PC-3 (cell line): ENCODE data around the gene KCP. TPM values are rescaled to one million over a fixed set of nuclear protein-coding genes. Genes with fewer than 3 reads are reported as not detected.

ENCODE experiments used
- ATAC-seq: fragments of 200-7000 bp; cut with Tn5 transposase; 2 replicates; pipeline ENCODE4 v1.9.1; 2020; ENCODE audit warnings: mild to moderate bottlenecking, moderate library complexity
- BruUV-seq: library from RNA; stranded (reverse); fragments of 400-500 nt; replicated peaks from 2 replicates; lab custom pipeline; 2021; lab: Mats Ljungman, UMichigan
- CTCF ChIA-PET: fragments of 300-600 bp; sonication (Branson Sonifier 250); formaldehyde crosslinking; loops from one replicate; lab custom pipeline; 2022; ENCODE audit warnings: antibody characterized with exemption; lab: Charles Lee
- POLR2A ChIA-PET: fragments of 300-600 bp; sonication (Branson Sonifier 250); formaldehyde crosslinking; loops from one replicate; lab custom pipeline; 2022; ENCODE audit warnings: antibody characterized with exemption; ENCODE audit not compliant: unreplicated experiment; lab: Charles Lee
- DNase-seq: peaks from one replicate; pipeline ENCODE4 v3.0.0-alpha.2; 2015
- H2AFZ ChIP-seq: fragments of 300-600 bp; sonication (generic); 2 replicates; pipeline ENCODE4 v1.6.0; 2016; ENCODE audit warnings: antibody characterized with exemption, low read length
- H3F3A ChIP-seq: fragments of 300-600 bp; sonication (generic); one replicate; pipeline ENCODE4 v1.6.0; 2017; ENCODE audit warnings: antibody characterized with exemption, low read length, control low read depth, mild to moderate bottlenecking; ENCODE audit not compliant: unreplicated experiment
- H3K27ac ChIP-seq: fragments of 300-600 bp; sonication (generic); 2 replicates; pipeline ENCODE4 v1.5.1; 2016; ENCODE audit warnings: mild to moderate bottlenecking, low read length
- H3K27me3 ChIP-seq: fragments of 300-600 bp; sonication (generic); 2 replicates; pipeline ENCODE4 v1.6.1; 2016; ENCODE audit warnings: low read length, mixed read lengths
- H3K36me3 ChIP-seq: fragments of 300-600 bp; sonication (generic); 2 replicates; pipeline ENCODE4 v1.6.1; 2016; ENCODE audit warnings: low read depth, mixed run types, low read length, mixed read lengths
- H3K4me1 ChIP-seq: fragments of 300-600 bp; sonication (generic); 2 replicates; pipeline ENCODE4 v1.5.1; 2016; ENCODE audit warnings: low read length; ENCODE audit not compliant: insufficient read depth
- H3K4me2 ChIP-seq: fragments of 300-600 bp; sonication (generic); 2 replicates; pipeline ENCODE4 v1.6.0; 2016; ENCODE audit warnings: low read length
- H3K4me3 ChIP-seq: fragments of 300-600 bp; sonication (generic); 2 replicates; pipeline ENCODE4 v1.5.1; 2016; ENCODE audit warnings: mild to moderate bottlenecking, low read length, mixed read lengths
- H3K79me2 ChIP-seq: fragments of 300-600 bp; sonication (generic); 2 replicates; pipeline ENCODE4 v1.6.1; 2017; ENCODE audit warnings: low read length, mixed read lengths
- H3K9ac ChIP-seq: fragments of 300-600 bp; sonication (generic); 2 replicates; pipeline ENCODE4 v1.6.0; 2016; ENCODE audit warnings: mild to moderate bottlenecking, low read length
- H3K9me2 ChIP-seq: fragments of 300-600 bp; sonication (generic); replicated peaks from 2 replicates; pipeline ENCODE4 v1.6.1; 2016; ENCODE audit warnings: mixed run types, low read length, mixed read lengths
- H3K9me3 ChIP-seq: fragments of 300-600 bp; sonication (generic); 2 replicates; pipeline ENCODE4 v1.6.1; 2016; ENCODE audit warnings: low read length, mixed read lengths
- H4K20me1 ChIP-seq: fragments of 300-600 bp; sonication (generic); 2 replicates; pipeline ENCODE4 v1.6.1; 2016; ENCODE audit warnings: low read length, mixed read lengths
- EZH2 ChIP-seq: fragments of 300-600 bp; sonication (generic); IDR thresholded peaks from one replicate; pipeline ENCODE4 v1.6.1; 2017; ENCODE audit warnings: antibody characterized with exemption, mild to moderate bottlenecking, low read length; ENCODE audit not compliant: unreplicated experiment
- EZH2phosphoT487 ChIP-seq: fragments of 300-600 bp; sonication (generic); IDR thresholded peaks from 2 replicates; pipeline ENCODE4 v1.6.1; 2018; ENCODE audit warnings: mild to moderate bottlenecking, antibody characterized with exemption, low read length, borderline replicate concordance
- intact Hi-C: fragments of 100-400 bp; cut with micrococcal nuclease; formaldehyde crosslinking; loops from 2 replicates; pipeline ENCODE4 v1.9.0; 2023
- total RNA-seq: library from RNA; depleted of rRNA; stranded (reverse); fragments of >200 nt; gene quantifications from 2 replicates; pipeline ENCODE4 v1.2.3, GENCODE V29; 2014
- TF ChIP-seq, protein P1 (sequence below): fragments of 300-600 bp; sonication (generic); conservative IDR thresholded peaks from 2 replicates; pipeline ENCODE4 v1.5.1; 2017; ENCODE audit warnings: antibody characterized with exemption, low read depth, mild to moderate bottlenecking, low read length

KCP gene
- total RNA-seq, 1 experiment from 2014 or later = 3.2 TPM

GRCh38 chr7:128882134-128882533 is 28.4 kb downstream of the KCP start:
- Histone ChIP-seq H3K9me3 (no peaks in the 10 kb centered on the region), H4K20me1 (no peaks in the 10 kb centered on the region), H3K27me3 (no peaks in the 10 kb centered on the region), H3F3A (no peaks in the 10 kb centered on the region), H3K9me2 (no peaks in the 10 kb centered on the region), H3K9ac (no peak overlapping the region), H3K27ac (no peak overlapping the region), H2AFZ (no peak overlapping the region), H3K4me1 (peaks cover 8% of the 10 kb centered on the region; the same call in 1 of the 2 replicates), H3K79me2 (no peaks in the 10 kb centered on the region), H3K36me3 (no peaks in the 10 kb centered on the region), H3K4me2 (no peak overlapping the region), H3K4me3 (no peak overlapping the region)
- no peak for TF ChIP-seq EZH2
- TF ChIP-seq, protein P1, sequence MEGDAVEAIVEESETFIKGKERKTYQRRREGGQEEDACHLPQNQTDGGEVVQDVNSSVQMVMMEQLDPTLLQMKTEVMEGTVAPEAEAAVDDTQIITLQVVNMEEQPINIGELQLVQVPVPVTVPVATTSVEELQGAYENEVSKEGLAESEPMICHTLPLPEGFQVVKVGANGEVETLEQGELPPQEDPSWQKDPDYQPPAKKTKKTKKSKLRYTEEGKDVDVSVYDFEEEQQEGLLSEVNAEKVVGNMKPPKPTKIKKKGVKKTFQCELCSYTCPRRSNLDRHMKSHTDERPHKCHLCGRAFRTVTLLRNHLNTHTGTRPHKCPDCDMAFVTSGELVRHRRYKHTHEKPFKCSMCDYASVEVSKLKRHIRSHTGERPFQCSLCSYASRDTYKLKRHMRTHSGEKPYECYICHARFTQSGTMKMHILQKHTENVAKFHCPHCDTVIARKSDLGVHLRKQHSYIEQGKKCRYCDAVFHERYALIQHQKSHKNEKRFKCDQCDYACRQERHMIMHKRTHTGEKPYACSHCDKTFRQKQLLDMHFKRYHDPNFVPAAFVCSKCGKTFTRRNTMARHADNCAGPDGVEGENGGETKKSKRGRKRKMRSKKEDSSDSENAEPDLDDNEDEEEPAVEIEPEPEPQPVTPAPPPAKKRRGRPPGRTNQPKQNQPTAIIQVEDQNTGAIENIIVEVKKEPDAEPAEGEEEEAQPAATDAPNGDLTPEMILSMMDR = no peak
- no peak for TF ChIP-seq EZH2phosphoT487
- ChIA-PET POLR2A (no interaction called here), CTCF (no interaction called here)
- DNase-seq (no peak), ATAC-seq (no peak)
- intact Hi-C loops = loop anchor here (5.0 kb wide), 3 partner anchors 90 to 405 kb away; partner anchors contain the start of genes CCDC136 and METTL2B
- BruUV-seq = no TSS peak

DNA sequence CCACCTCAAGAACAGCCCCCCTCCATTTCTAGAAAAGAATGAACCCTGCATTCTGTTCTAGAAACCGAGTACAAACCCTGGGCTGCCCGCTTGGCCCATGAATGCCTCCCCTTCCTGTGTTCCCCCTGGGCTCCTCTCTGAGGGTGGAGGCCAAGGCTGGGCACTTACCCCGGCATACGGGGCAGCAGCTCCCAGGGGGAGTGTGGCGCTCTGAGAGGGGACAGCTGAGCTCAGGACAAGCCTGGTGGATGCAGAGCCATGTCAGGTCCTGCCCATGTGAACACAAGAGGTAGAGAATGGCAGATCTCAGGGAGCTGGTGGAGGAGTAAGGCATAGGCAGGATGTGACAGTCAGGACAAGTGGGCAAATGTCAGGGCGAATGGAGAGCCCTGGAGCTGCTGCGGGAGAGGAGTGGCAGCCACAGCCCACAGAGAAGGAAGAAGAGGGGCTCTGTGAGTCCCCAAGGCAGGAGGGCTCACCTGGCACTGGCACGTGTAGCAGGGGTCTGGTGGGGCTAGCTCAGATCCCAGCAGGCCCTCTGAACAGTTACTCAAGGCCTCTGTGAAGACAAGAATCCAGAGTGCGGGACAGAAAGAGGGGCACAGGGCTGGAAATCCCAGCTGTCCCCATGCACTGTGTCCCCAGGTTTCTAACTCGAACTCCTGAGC is 28.9 kb downstream of the KCP start:
- DNase-seq = no peak
- Histone ChIP-seq H4K20me1 (no peaks in the 10 kb centered on the region), H3K27me3 (no peaks in the 10 kb centered on the region), H3K9ac (no peak overlapping the region), H3K9me2 (no peaks in the 10 kb centered on the region), H3K9me3 (no peaks in the 10 kb centered on the region), H3K36me3 (no peaks in the 10 kb centered on the region), H3K4me3 (no peak overlapping the region), H3F3A (no peaks in the 10 kb centered on the region), H3K4me2 (no peak overlapping the region), H3K79me2 (no peaks in the 10 kb centered on the region), H3K4me1 (peaks cover 8% of the 10 kb centered on the region; the same call in 1 of the 2 replicates), H2AFZ (no peak overlapping the region), H3K27ac (no peak overlapping the region)
- no peak for ATAC-seq
- BruUV-seq = no TSS peak
- intact Hi-C loops = loop anchor here (5.0 kb wide), 3 partner anchors 89 to 404 kb away; partner anchors contain the start of genes CCDC136 and METTL2B
- CTCF ChIA-PET = no interaction called here
- TF ChIP-seq EZH2 = no peak
- TF ChIP-seq, protein P1 = no peak
- POLR2A ChIA-PET = no interaction called here
